Peyer's patch (tissue), 4 donors: Measurements from ENCODE around the gene LAMA4. TPM values are rescaled to one million over a fixed set of nuclear protein-coding genes. Genes with fewer than 3 reads are reported as not detected.

Experiments used
- DNase-seq, 3 donors: peaks; one replicate each; pipeline ENCODE4 v3.0.0-alpha.2; 2017 to 2019
- H3K27ac ChIP-seq, 4 donors: fragments of 200-600 bp; sonication (generic); one replicate each; pipeline ENCODE4 v1.5.1; 2016 to 2019
- H3K27me3 ChIP-seq, 2 donors: fragments of 200-600 bp; sonication (generic); one replicate each; pipeline ENCODE4 v1.5.1; 2019
- H3K36me3 ChIP-seq, 3 donors: fragments of 200-600 bp; sonication (generic); one replicate each; pipeline ENCODE4 v1.5.1; 2016 to 2019
- H3K4me1 ChIP-seq, 4 donors: fragments of 200-600 bp; sonication (generic); one replicate each; pipeline ENCODE4 v1.5.1; 2016 to 2019
- H3K4me3 ChIP-seq, 4 donors: fragments of 200-600 bp; sonication (generic); 1 replicate in 3 of 4; 2 replicates in 1 of 4; pipeline ENCODE4 v1.5.1; 2016 to 2019; ENCODE audit warnings: mild to moderate bottlenecking in 1 of 4
- H3K9me3 ChIP-seq, 4 donors: fragments of 200-600 bp; sonication (generic); one replicate each; pipeline ENCODE4 v1.5.1; 2016 to 2019; ENCODE audit warnings: mild to moderate bottlenecking in 1 of 4
- POLR2A ChIP-seq, 2 donors: fragments of 450-650 bp; IDR thresholded peaks; one replicate each; pipeline ENCODE4 v1.5.1; 2017; ENCODE audit warnings: antibody characterized with exemption in 2 of 2, mild to moderate bottlenecking in 2 of 2, moderate library complexity in 2 of 2
- total RNA-seq, 4 donors: library from RNA; depleted of rRNA; stranded (reverse); fragments of >200 nt; gene quantifications; one replicate each; pipeline ENCODE4 v1.1.0, GENCODE V29; 2016
- TF ChIP-seq, protein P1 (sequence below), 6 experiments: fragments of 450-650 bp in 4 of 6; fragments of 200-600 bp in 2 of 6; sonication (generic) in 1 of 6; IDR thresholded peaks; one replicate each; pipeline ENCODE4 v1.5.1; 2017 to 2019; ENCODE audit warnings: antibody characterized with exemption in 6 of 6, mild to moderate bottlenecking in 3 of 6, moderate library complexity in 1 of 6

LAMA4 gene
- total RNA-seq, 4 donors from 2014 or later, result 10.0 to 99.0 (median 28.9) TPM

GRCh38 chr6:112144145-112144926, 110.0 kb downstream of the LAMA4 start:
- Histone ChIP-seq H3K27me3 (no peaks in the 10 kb centered on the region), H3K9me3 (no peaks in the 10 kb centered on the region), H3K36me3 (peaks cover 0 to 26% (median 0%) of the 10 kb centered on the region in 3 donors), H3K4me1 (no peaks in the 10 kb centered on the region), H3K27ac (no peak overlapping the region), H3K4me3 (no peak overlapping the region)
- DNase-seq, result no peak
- no peak for TF ChIP-seq POLR2A (IDR thresholded peaks at IDR 0.05)
- TF ChIP-seq, protein P1, sequence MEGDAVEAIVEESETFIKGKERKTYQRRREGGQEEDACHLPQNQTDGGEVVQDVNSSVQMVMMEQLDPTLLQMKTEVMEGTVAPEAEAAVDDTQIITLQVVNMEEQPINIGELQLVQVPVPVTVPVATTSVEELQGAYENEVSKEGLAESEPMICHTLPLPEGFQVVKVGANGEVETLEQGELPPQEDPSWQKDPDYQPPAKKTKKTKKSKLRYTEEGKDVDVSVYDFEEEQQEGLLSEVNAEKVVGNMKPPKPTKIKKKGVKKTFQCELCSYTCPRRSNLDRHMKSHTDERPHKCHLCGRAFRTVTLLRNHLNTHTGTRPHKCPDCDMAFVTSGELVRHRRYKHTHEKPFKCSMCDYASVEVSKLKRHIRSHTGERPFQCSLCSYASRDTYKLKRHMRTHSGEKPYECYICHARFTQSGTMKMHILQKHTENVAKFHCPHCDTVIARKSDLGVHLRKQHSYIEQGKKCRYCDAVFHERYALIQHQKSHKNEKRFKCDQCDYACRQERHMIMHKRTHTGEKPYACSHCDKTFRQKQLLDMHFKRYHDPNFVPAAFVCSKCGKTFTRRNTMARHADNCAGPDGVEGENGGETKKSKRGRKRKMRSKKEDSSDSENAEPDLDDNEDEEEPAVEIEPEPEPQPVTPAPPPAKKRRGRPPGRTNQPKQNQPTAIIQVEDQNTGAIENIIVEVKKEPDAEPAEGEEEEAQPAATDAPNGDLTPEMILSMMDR (IDR thresholded peaks at IDR 0.05), result no peak

DNA sequence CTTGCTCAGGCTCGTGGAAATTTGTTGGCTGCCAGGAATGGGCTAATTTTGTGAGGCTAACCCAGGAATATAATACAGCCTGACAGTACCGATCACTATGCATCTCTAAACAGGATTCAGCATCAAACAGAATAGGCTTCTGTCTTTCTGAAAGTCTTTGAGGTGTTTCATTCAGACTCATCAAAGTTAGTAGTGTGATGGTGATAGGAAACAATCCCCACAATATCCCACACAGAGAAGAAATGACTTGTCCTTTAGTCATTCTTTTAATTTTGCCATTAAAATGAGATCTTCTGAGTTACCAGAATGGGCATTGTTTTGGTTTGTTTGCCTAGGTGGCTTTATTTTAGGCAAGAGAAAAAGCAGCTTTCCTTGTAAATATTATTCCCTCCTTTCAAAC, 112.7 kb downstream of the LAMA4 start:
- TF ChIP-seq, protein P1 (IDR thresholded peaks at IDR 0.05), result no peak
- TF ChIP-seq POLR2A (IDR thresholded peaks at IDR 0.05), result no peak
- Histone ChIP-seq H3K4me3 (no peak overlapping the region), H3K4me1 (no peaks in the 10 kb centered on the region), H3K27me3 (no peaks in the 10 kb centered on the region), H3K9me3 (no peaks in the 10 kb centered on the region), H3K27ac (no peak overlapping the region), H3K36me3 (peaks cover 0 to 33% (median 0%) of the 10 kb centered on the region in 3 donors)
- no peak for DNase-seq

DNA sequence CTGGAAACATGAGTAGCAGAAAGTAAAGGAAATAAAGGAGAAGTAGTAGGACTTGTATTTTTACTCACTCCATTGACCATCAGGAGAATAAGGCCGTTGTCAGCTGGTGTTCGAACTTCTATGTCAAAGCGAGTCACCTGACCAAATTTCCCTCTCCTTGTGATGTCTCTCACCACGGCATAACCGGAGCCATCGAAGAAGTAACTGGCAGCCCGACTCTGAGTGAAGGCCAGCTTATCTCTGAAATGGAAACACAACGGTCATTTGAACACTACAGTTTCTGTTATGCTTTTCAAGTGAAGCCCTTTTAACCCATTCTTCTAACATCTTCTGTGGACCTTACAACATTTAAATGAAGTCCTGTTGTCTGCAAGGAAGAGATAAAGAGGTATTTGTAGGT, 115.3 kb downstream of the LAMA4 start:
- Histone ChIP-seq H3K9me3 (no peaks in the 10 kb centered on the region), H3K36me3 (peaks cover 0 to 29% (median 0%) of the 10 kb centered on the region in 3 donors), H3K27me3 (no peaks in the 10 kb centered on the region), H3K4me1 (no peaks in the 10 kb centered on the region), H3K27ac (no peak overlapping the region), H3K4me3 (no peak overlapping the region)
- no peak for DNase-seq
- TF ChIP-seq, protein P1 (IDR thresholded peaks at IDR 0.05), result no peak
- no peak for TF ChIP-seq POLR2A (IDR thresholded peaks at IDR 0.05)

GRCh38 chr6:112130878-112131277, 123.5 kb downstream of the LAMA4 start:
- Histone ChIP-seq H3K4me1 (no peaks in the 10 kb centered on the region), H3K27ac (no peak overlapping the region), H3K9me3 (no peaks in the 10 kb centered on the region), H3K4me3 (no peak overlapping the region), H3K36me3 (peaks cover 0 to 17% (median 0%) of the 10 kb centered on the region in 3 donors), H3K27me3 (no peaks in the 10 kb centered on the region)
- TF ChIP-seq, protein P1 (IDR thresholded peaks at IDR 0.05), result no peak
- no peak for TF ChIP-seq POLR2A (IDR thresholded peaks at IDR 0.05)
- DNase-seq, result no peak

- Histone ChIP-seq H3K27ac (no peak overlapping the region), H3K4me1 (no peaks in the 10 kb centered on the region), H3K36me3 (peaks cover 0 to 21% (median 0%) of the 10 kb centered on the region in 3 donors), H3K4me3 (no peak overlapping the region), H3K9me3 (no peaks in the 10 kb centered on the region), H3K27me3 (no peaks in the 10 kb centered on the region)
- no peak for DNase-seq
- TF ChIP-seq, protein P1 (IDR thresholded peaks at IDR 0.05), result no peak
- TF ChIP-seq POLR2A (IDR thresholded peaks at IDR 0.05), result no peak
These were observed 126.2 kb downstream of the LAMA4 start for GRCh38 chr6:112128208-112128607.
